ENCODE measurements around the gene TNS2.

TNS2 gene

GRCh38 chr12:53067993-53068770 is 18.3 kb downstream of the TNS2 start:
- DNase-seq: peak in 1 of 2 donors; percentile 66
- peak overlapping the region; percentile 93 to 99 for H3K27ac ChIP-seq
- intact Hi-C loops (cut with DNase I; ENCODE audit: low total_unique reads): loop anchor here (2.0 to 5.0 kb wide), 2 partner anchors 31 to 129 kb away; no protein-coding TSS in a partner anchor

DNA sequence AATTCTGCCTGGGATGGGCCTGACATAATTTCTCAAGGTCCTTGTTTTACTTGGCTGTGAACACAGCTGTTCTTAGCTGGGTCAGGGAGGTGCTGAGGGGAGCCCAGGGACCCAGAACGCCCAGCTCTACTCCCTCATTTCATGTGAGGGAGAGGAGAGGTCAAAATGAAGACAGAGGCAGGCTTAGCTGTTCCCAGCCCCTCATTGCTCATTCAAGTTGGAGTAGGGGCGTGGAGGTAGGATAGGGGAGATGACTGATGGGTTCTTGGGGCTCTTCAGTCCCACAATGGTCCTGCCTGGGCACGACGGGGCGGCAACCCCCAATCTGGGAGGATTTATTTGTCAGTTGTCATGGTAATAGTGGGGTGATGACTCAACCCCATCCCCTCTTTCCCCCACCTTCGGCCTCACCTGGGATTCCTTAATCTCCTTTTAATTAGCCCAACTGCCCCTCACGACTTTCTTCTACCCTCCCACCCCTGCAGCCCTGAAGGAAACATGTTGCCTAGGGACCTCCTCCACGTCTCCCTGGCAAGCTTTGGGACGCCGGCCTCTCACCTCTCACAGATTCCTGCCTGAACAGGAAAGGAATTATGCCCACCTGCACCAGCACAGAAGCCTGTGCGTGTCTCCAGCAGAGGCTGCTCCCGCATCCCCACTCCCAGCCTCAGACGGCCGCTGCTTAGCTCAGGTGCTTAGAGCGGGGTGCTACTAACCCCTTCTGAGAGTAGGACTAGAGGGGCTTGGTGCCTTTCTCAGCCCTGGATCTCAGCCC is 19.1 kb downstream of the TNS2 start:
- peak; percentile 29 to 66 for DNase-seq
- no peaks in the 10 kb centered on the region for H3K27me3 ChIP-seq
- H3K9me3 ChIP-seq: no peaks in the 10 kb centered on the region
- intact Hi-C loops (cut with DNase I; ENCODE audit: low total_unique reads): loop anchor here (5.0 kb wide), 1 partner anchor 128 kb away; no protein-coding TSS in a partner anchor
- peaks cover 0 to 73% (median 10%) of the 10 kb centered on the region in 3 donors for H3K36me3 ChIP-seq
- TF ChIP-seq, protein P1, sequence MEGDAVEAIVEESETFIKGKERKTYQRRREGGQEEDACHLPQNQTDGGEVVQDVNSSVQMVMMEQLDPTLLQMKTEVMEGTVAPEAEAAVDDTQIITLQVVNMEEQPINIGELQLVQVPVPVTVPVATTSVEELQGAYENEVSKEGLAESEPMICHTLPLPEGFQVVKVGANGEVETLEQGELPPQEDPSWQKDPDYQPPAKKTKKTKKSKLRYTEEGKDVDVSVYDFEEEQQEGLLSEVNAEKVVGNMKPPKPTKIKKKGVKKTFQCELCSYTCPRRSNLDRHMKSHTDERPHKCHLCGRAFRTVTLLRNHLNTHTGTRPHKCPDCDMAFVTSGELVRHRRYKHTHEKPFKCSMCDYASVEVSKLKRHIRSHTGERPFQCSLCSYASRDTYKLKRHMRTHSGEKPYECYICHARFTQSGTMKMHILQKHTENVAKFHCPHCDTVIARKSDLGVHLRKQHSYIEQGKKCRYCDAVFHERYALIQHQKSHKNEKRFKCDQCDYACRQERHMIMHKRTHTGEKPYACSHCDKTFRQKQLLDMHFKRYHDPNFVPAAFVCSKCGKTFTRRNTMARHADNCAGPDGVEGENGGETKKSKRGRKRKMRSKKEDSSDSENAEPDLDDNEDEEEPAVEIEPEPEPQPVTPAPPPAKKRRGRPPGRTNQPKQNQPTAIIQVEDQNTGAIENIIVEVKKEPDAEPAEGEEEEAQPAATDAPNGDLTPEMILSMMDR (IDR thresholded peaks at IDR 0.05): no peak
- peaks cover 15 to 98% (median 82%) of the 10 kb centered on the region in 4 donors for H3K4me1 ChIP-seq
- H3K4me3 ChIP-seq: no peak overlapping the region
- peak overlapping the region; percentile 93 to 99 for H3K27ac ChIP-seq

More at GRCh38 chr12:53067993-53068770, 18.3 kb downstream of the TNS2 start:
- peaks cover 4 to 76% (median 16%) of the 10 kb centered on the region in 3 donors for H3K36me3 ChIP-seq
- H3K27me3 ChIP-seq: no peaks in the 10 kb centered on the region
- no peaks in the 10 kb centered on the region for H3K9me3 ChIP-seq
- H3K4me1 ChIP-seq: peaks cover 13 to 98% (median 84%) of the 10 kb centered on the region in 4 donors
- TF ChIP-seq, protein P1 (IDR thresholded peaks at IDR 0.05): no peak
- H3K4me3 ChIP-seq: no peak overlapping the region

DNA sequence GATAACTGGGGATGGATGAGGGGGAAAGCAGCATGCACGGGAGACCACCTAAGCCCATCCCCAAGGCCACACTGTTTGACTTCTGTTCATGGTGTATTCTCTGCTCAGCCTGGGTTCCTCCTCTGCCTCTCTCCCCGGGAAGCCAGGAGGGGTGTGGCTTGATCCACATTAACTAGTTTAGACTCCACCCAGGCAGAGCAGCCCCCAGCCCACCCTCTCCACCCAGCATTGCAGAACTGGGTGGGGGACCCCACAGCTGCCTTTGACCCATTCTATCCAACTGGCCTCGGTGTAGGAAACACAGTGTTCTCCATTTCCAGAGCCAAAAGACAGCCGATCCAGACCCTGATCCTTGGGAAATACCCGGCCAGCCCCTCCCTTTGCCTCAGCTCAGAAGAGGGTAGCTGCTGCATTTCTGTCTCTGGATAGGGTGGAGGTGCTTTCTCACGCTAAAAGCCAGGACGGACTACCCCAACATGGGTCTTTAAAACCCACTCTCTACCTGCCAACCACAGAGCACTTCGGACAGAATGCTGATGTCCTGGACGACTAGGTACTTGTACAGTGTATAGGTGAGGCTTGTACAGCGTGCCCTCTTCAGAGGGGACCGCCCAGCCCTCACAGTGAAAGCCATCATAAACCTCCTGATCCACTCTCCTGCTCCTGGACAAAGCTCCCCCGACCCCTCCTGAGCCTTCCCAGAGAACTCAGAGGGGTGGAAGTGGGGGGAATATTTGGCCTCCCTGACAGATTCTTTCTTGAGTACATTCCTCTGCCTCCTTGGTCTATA is 20.0 kb downstream of the TNS2 start:
- DNase-seq: peak; percentile 81 to 90
- peak overlapping the region in 1 of 2 donors; percentile 1 for H3K4me3 ChIP-seq
- peaks cover 7 to 76% (median 19%) of the 10 kb centered on the region in 3 donors for H3K36me3 ChIP-seq
- intact Hi-C loops (cut with DNase I; ENCODE audit: low total_unique reads): loop anchor here (5.0 kb wide), 1 partner anchor 127 kb away; no protein-coding TSS in a partner anchor
- TF ChIP-seq, protein P1 (IDR thresholded peaks at IDR 0.05): no peak
- H3K27ac ChIP-seq: peak overlapping the region; percentile 93 to 99
- H3K9me3 ChIP-seq: no peaks in the 10 kb centered on the region
- no peaks in the 10 kb centered on the region for H3K27me3 ChIP-seq
- H3K4me1 ChIP-seq: peaks cover 15 to 98% (median 80%) of the 10 kb centered on the region in 4 donors

DNA sequence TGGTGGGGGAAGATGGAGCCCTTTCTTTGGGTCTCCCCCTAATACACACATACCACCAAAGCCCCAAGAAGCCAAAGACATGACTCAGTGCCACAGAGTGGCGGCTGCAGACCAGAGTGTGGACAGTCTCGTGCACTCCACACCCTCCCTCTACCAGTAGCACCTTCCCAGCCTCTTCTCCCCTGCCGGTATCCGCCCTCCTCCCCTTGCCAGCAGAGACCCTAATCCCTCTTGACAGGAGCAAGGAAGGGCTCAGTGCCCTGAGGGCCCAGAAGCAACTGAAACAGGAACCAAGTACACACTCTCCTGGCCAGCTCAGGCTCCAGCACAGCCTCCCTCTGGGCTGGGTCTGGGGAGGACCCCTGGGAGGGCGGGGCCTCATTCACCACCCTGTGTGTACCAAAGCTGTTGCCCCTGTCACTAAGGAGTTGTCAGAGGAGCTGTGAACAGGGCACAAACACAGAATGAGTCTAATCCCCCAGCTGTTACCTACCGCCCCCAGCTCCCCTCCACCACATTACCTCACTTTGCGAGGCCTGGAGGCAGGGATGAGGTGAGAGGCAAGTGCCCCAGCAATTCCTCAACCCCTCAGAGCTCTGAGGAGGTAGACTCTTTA is 21.1 kb downstream of the TNS2 start:
- no peaks in the 10 kb centered on the region for H3K9me3 ChIP-seq
- H3K36me3 ChIP-seq: peaks cover 18 to 80% (median 30%) of the 10 kb centered on the region in 3 donors
- TF ChIP-seq, protein P1 (IDR thresholded peaks at IDR 0.05): no peak
- no peaks in the 10 kb centered on the region for H3K27me3 ChIP-seq
- intact Hi-C loops (cut with DNase I; ENCODE audit: low total_unique reads): no loop called here
- DNase-seq: peak in 1 of 2 donors; percentile 67
- peaks cover 15 to 92% (median 69%) of the 10 kb centered on the region in 4 donors for H3K4me1 ChIP-seq
- H3K27ac ChIP-seq: peak overlapping the region; percentile 93 to 99
- H3K4me3 ChIP-seq: no peak overlapping the region
